Activated T-cell treated with anti-CD3 and anti-CD28 coated beads, Interleukin-2, amount 50 U/mL, for 24 hours (primary cell): ENCODE measurements around the gene XK.
"Not testable (repeated sequence)": the region's sequence is repeated elsewhere in the genome, so short reads cannot be mapped to it uniquely, and the experiment has no call there.

Experiments
- DNase-seq: peaks from one replicate; pipeline ENCODE4 v3.0.0-alpha.2; 2020
- H3K27ac Mint-ChIP-seq: 2 replicates; pipeline ENCODE4 v1.8.0; 2020; ENCODE audit warnings: mild to moderate bottlenecking, mixed read lengths
- H3K27me3 Mint-ChIP-seq: 2 replicates; pipeline ENCODE4 v1.8.0; 2020; ENCODE audit warnings: mixed read lengths
- H3K36me3 Mint-ChIP-seq: 2 replicates; pipeline ENCODE4 v1.8.0; 2020; ENCODE audit warnings: low read depth, mixed read lengths
- H3K4me1 Mint-ChIP-seq: 2 replicates; pipeline ENCODE4 v1.8.0; 2020; ENCODE audit warnings: low read depth, mixed read lengths
- H3K4me3 Mint-ChIP-seq: 2 replicates; pipeline ENCODE4 v1.8.0; 2020; ENCODE audit warnings: mild to moderate bottlenecking, moderate library complexity, mixed read lengths
- H3K9me3 Mint-ChIP-seq: 2 replicates; pipeline ENCODE4 v1.8.0; 2020; ENCODE audit warnings: mixed read lengths

XK gene

DNA sequence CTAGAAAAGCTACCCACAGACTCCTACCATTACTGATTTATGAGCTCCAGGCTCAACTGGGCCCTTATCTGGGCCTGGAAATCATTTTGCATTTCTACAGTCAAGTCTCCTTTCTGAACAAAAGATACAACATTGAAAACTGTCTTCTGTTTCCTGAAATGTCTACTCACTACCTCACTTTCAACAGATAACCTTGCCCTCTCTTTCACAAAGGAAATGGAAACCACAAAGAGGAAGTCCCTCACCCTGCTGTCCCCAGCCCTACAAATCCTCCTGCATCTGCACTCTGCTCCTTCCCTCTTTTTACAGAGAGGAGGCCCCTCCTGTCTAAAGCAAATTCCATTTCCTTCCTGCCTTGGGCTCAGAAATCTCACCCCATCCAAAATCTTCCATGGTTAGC is 69.4 kb downstream of the XK start:
- H3K4me3 Mint-ChIP-seq = no peak overlapping the region
- no peaks in the 10 kb centered on the region for H3K9me3 Mint-ChIP-seq
- no peak overlapping the region for H3K27ac Mint-ChIP-seq
- peaks cover 21% of the 10 kb centered on the region for H3K4me1 Mint-ChIP-seq
- no peaks in the 10 kb centered on the region for H3K27me3 Mint-ChIP-seq
- DNase-seq = no peak
- H3K36me3 Mint-ChIP-seq = no peaks in the 10 kb centered on the region

- no peak overlapping the region for H3K4me3 Mint-ChIP-seq
- H3K27ac Mint-ChIP-seq = no peak overlapping the region
- H3K27me3 Mint-ChIP-seq = no peaks in the 10 kb centered on the region
- no peak for DNase-seq
- H3K9me3 Mint-ChIP-seq = no peaks in the 10 kb centered on the region
- H3K4me1 Mint-ChIP-seq = peaks cover 15% of the 10 kb centered on the region
- H3K36me3 Mint-ChIP-seq = no peaks in the 10 kb centered on the region
Observed at GRCh38 chrX:37757082-37757481, 71.5 kb downstream of the XK start.

DNA sequence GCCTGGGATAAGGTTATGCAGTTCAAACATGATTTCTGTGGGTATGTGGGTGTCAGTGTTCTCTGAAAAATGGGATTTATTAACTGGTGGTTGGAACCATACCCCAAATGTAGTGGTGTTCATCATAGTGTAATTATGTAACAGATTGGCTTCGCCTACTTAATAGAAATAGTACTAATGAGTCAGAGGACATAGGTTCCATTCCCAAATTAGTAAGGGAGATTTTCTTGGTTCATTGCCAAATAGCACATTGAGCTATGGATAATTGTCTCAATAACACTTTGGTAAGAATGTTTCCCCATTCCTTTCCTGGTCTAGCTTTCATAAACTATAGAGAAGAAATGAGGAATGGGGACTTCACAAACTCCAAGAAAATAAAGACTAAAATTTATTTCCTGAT is 73.8 kb downstream of the XK start:
- no peaks in the 10 kb centered on the region for H3K36me3 Mint-ChIP-seq
- H3K4me3 Mint-ChIP-seq = no peak overlapping the region
- peaks cover 2% of the 10 kb centered on the region for H3K27me3 Mint-ChIP-seq
- no peak overlapping the region for H3K27ac Mint-ChIP-seq
- peaks cover 16% of the 10 kb centered on the region for H3K4me1 Mint-ChIP-seq
- no peak for DNase-seq
- no peaks in the 10 kb centered on the region for H3K9me3 Mint-ChIP-seq

DNA sequence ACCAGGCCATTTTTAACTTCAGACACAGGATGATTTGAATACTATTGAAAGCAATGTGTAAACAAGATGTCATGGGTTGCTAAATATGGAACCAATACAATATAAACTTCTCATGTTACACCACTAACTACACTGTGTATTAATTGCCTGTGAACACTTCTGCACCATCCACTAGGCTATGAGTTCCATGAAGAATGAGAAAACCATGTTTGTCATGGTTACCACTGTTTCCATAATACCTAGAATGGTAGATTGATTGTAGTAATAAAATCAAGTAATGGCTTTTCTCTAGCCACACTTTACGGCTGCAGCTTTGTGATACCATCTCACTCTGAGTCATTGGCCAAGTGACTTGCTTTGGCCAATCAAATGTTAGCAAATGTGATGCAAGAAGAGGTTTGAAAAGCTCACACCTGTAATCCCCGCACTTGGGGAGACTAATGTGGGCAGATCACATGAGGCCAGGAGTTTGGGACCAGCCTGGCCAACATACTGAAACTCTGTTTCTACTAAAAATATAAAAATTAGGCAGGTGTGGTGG is 74.4 kb downstream of the XK start:
- H3K27ac Mint-ChIP-seq = no peak overlapping the region
- H3K36me3 Mint-ChIP-seq = no peaks in the 10 kb centered on the region
- DNase-seq = no peak
- H3K4me3 Mint-ChIP-seq = no peak overlapping the region
- peaks cover 16% of the 10 kb centered on the region for H3K4me1 Mint-ChIP-seq
- no peaks in the 10 kb centered on the region for H3K9me3 Mint-ChIP-seq
- peaks cover 2% of the 10 kb centered on the region for H3K27me3 Mint-ChIP-seq

DNA sequence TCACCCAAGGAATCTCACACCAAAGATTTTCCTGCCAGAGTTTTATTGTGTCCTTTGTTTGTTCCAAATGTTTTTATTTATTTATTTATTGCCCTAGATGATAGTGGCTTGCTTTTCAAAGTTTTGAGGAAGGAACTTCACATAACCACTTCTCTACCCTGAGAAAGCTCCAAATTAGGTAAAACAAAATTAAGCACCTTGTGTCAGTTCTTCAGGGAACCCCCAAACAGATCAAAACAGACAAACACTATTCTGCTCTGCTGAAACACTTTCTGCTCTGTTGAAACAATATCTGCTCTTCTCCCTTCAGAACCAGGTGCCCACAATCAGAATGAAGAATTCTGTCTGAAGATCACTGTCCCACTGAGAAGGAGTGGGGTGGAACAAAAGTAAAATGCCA is 77.8 kb downstream of the XK start:
- Mint-ChIP-seq H3K27ac (no peak overlapping the region), H3K4me1 (peaks cover 8% of the 10 kb centered on the region), H3K27me3 (peaks cover 13% of the 10 kb centered on the region), H3K36me3 (no peaks in the 10 kb centered on the region), H3K4me3 (no peak overlapping the region), H3K9me3 (no peaks in the 10 kb centered on the region)
- DNase-seq = no peak

DNA sequence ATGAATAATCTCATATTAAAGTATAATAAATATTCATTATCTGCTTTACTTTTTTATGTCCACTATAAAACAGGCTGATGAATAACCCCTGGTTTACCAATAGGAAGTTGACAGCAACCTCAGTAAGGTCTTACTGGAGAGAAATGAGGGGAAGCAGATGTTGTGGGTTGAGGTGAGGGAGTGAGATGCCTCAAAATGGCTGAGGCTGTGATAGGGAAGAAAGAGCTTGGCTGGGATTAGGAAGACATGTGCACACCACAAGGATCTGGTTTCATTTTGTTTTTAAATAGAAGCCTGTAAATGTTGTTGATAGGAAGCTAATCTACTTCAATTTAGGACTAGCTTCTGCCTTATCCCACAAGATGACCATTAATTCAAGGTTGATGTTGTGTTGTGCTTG is 79.9 kb downstream of the XK start:
- DNase-seq = no peak
- H3K27me3 Mint-ChIP-seq = peaks cover 16% of the 10 kb centered on the region
- no peaks in the 10 kb centered on the region for H3K36me3 Mint-ChIP-seq
- H3K4me1 Mint-ChIP-seq = peaks cover 6% of the 10 kb centered on the region
- no peak overlapping the region for H3K4me3 Mint-ChIP-seq
- H3K9me3 Mint-ChIP-seq = no peaks in the 10 kb centered on the region
- no peak overlapping the region for H3K27ac Mint-ChIP-seq

- Mint-ChIP-seq H3K27me3 (peaks cover 16% of the 10 kb centered on the region), H3K4me3 (no peak overlapping the region), H3K9me3 (no peaks in the 10 kb centered on the region), H3K36me3 (no peaks in the 10 kb centered on the region), H3K4me1 (peaks cover 6% of the 10 kb centered on the region), H3K27ac (no peak overlapping the region)
- no peak for DNase-seq
Observed at GRCh38 chrX:37767430-37767829, 81.8 kb downstream of the XK start.

DNA sequence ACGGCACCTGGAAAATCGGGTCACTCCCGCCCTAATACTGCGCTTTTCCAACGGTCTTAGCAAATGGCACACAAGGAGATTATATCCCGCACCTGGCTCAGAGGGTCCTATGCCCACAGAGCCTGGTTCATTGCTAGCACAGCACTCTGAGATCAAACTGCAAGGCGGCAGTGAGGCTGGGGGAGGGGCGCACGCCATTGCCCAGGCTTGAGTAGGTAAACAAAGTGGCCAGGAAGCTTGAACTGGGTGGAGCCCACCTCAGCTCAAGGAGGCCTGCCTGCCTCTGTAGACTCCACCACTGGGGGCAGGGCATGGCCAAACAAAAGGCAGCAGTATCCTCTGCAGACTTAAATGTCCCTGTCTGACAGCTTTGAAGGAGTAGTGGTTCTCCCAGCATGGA is 83.3 kb downstream of the XK start:
- H3K4me1 Mint-ChIP-seq, DNase-seq, H3K4me3 Mint-ChIP-seq, H3K36me3 Mint-ChIP-seq, H3K9me3 Mint-ChIP-seq, H3K27ac Mint-ChIP-seq: not testable (repeated sequence)
- H3K27me3 Mint-ChIP-seq = peaks cover 16% of the 10 kb centered on the region

- DNase-seq = no peak
Observed at GRCh38 chrX:37776283-37776986, 90.8 kb downstream of the XK start.

DNA sequence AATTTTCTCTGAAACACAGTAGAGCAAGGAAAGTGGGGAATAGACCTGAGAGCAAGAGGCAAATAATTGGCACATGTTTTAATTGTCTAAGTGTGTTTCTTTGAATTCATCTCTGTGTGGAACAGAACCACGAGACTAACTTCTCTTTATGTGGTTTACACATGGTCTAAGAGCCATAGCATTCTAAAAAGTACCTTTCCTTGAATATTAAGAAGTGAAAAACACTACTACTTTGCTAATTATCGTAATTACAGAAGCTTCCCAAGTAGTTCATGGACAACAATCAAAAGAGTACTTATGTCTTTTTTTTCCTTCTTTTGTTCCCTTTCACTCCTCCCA is 91.4 kb downstream of the XK start:
- peaks cover under 1% of the 10 kb centered on the region for H3K27me3 Mint-ChIP-seq
- no peak overlapping the region for H3K27ac Mint-ChIP-seq
- H3K9me3 Mint-ChIP-seq = no peaks in the 10 kb centered on the region
- no peak for DNase-seq
- H3K36me3 Mint-ChIP-seq = no peaks in the 10 kb centered on the region
- peaks cover 21% of the 10 kb centered on the region for H3K4me1 Mint-ChIP-seq
- H3K4me3 Mint-ChIP-seq = no peak overlapping the region

More at GRCh38 chrX:37776283-37776986, 90.8 kb downstream of the XK start:
- Mint-ChIP-seq H3K27ac (peak overlapping the region; percentile 1), H3K36me3 (no peaks in the 10 kb centered on the region), H3K4me1 (peaks cover 21% of the 10 kb centered on the region), H3K27me3 (no peaks in the 10 kb centered on the region), H3K9me3 (no peaks in the 10 kb centered on the region), H3K4me3 (no peak overlapping the region)

DNA sequence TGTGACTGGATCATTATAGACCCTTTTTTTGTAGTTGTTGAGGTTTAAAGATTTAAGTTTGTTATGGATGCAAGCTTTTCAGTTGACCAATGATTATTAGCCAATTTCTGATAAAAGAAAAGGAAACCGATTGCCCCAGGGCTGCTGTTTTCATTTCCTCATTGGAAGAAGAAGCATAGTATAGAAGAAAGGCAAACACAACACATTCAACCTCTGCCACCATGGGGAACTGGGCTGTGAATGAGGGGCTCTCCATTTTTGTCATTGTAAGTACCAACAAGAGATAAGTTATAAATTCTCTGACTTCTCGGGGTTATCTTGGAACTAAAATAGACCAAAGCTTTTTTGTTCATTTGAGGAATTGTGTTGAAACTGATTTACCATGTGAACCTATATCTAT is 94.3 kb downstream of the XK start, which contains the start of gene CYBB:
Gene CYBB (plus strand): TSS at position 203 of the 400 bp plus-strand sequence. CDS start 19 bp downstream, at position 222.
- Mint-ChIP-seq H3K27me3 (peaks cover 12% of the 10 kb centered on the region), H3K27ac (no peak within 1 kb of the TSS), H3K36me3 (no peaks in the 10 kb centered on the region), H3K4me3 (no peak within 1 kb of the TSS), H3K9me3 (no peaks in the 10 kb centered on the region), H3K4me1 (peaks cover 21% of the 10 kb centered on the region)
- DNase-seq = no peak

- H3K9me3 Mint-ChIP-seq = no peaks in the 10 kb centered on the region
- peaks cover 19% of the 10 kb centered on the region for H3K4me1 Mint-ChIP-seq
- no peak overlapping the region for H3K27ac Mint-ChIP-seq
- H3K36me3 Mint-ChIP-seq = no peaks in the 10 kb centered on the region
- no peak for DNase-seq
- peaks cover 18% of the 10 kb centered on the region for H3K27me3 Mint-ChIP-seq
- no peak overlapping the region for H3K4me3 Mint-ChIP-seq
Observed at GRCh38 chrX:37781081-37781480, 95.5 kb downstream of the XK start.
